Subcutaneous adipose tissue (tissue), 4 donors: ENCODE data around the gene BRF1. TPM values are rescaled to one million over a fixed set of nuclear protein-coding genes. Genes with fewer than 3 reads are reported as not detected.

Source experiments
- CTCF ChIP-seq: fragments of 450-650 bp; IDR thresholded peaks from one replicate; pipeline ENCODE4 v1.5.1; 2016; ENCODE audit warnings: low read depth, mild to moderate bottlenecking, control low read depth, antibody characterized with exemption, moderate library complexity
- total RNA-seq, 4 donors: library from RNA; depleted of rRNA; stranded (reverse); fragments of >200 nt; gene quantifications; one replicate each; pipeline ENCODE4 v1.1.0, GENCODE V29; 2016

Gene BRF1
- total RNA-seq, 4 donors from 2014 or later = 19.7 to 76.1 (median 22.5) TPM

DNA sequence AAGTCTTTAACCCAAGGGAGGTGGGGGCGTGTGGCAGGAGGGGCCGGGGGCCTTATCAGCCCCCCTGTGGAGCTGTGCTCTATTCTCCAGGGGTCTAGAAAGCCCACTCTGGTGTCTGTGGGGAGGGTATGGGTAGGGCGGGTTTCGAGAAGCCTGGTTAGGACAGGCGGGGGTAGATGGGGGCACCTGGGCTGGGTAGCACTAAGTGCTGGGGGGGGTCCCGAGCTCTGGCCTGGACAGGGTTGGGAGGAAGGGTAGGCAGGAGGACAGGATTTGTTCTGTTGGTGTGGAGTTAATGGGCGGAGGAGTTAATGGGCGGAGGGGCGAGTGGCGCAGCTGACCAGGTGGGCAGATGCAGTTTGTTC lies 15.8 kb upstream of the BRF1 start:
- no peak for TF ChIP-seq CTCF

GRCh38 chr14:105315941-105316576 lies 15.3 kb upstream of the BRF1 start:
- no peak for TF ChIP-seq CTCF

DNA sequence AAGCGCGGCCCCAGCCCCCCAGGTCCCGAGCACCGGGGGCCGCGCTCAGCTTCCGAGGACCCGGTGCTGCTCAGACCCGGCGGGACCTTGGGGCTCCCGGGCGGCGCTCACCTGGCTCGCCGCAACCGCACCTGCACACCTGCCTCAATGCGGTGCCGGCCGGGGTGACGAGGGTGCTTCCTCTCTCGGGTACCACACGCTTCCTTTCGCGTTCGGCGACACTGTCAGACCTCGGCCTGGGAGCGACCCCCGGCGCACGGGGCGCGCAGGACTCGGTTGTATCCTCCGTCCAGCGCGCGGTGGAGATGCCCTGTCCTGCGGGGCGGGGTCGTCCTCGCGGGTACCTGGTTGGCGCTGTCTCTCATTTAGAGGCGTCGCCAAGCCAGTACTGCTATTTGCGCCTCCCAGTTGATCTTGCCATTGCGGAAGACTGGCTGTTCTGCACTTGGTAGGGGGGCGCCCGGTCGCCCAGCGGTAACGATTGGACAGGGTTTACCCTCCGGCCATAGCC lies 14.5 kb upstream of the BRF1 start:
- no peak for TF ChIP-seq CTCF

DNA sequence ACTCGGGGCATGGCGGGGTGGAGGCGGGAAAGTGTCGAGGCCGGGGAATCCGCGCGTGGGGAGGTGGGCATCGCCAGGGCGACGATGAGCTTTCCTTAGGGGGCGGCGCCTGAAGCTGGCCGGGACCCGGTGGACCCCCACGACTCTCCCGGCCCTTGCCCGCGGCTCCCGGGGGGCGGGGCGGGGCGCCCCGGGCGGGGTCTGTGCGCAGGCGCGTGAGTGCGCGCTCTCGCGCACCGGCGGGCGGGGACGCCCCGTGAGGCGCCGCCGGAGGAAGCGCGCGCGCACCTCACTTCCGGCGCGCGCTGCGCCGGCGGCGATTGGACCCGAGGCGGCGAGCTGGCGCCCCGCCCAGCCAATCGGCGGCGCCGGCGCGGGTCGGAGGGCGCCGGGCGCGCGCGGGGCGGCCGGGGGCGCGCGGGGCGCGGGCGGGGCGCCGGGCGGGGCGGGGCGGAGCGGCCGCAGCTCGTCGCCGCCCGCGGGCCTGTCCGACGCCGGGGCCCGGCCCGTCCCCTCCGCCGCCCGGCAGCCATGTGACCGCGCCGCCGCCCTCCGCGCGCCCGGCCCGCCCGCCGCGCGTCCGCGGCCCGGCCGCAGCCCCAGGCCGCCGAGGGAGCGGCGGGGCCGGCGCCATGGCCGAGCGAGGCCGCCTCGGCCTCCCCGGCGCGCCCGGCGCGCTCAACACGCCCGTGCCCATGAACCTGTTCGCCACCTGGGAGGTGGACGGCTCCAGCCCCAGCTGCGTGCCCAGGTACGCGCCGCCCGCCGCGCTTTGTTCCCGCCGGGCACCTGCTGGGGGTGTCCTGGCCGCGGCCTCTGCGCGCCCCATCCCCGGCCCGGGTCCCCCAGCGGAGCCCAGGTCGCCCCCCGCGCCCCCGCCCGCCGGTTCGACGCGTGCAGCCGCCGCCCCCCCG lies 13.7 kb upstream of the BRF1 start, which contains the start of gene PACS2:
Gene PACS2, plus strand, starts transcription at position 462 of the 914 bp plus-strand sequence. Its CDS starts 171 bp downstream, at position 633.
- TF ChIP-seq CTCF = no peak

DNA sequence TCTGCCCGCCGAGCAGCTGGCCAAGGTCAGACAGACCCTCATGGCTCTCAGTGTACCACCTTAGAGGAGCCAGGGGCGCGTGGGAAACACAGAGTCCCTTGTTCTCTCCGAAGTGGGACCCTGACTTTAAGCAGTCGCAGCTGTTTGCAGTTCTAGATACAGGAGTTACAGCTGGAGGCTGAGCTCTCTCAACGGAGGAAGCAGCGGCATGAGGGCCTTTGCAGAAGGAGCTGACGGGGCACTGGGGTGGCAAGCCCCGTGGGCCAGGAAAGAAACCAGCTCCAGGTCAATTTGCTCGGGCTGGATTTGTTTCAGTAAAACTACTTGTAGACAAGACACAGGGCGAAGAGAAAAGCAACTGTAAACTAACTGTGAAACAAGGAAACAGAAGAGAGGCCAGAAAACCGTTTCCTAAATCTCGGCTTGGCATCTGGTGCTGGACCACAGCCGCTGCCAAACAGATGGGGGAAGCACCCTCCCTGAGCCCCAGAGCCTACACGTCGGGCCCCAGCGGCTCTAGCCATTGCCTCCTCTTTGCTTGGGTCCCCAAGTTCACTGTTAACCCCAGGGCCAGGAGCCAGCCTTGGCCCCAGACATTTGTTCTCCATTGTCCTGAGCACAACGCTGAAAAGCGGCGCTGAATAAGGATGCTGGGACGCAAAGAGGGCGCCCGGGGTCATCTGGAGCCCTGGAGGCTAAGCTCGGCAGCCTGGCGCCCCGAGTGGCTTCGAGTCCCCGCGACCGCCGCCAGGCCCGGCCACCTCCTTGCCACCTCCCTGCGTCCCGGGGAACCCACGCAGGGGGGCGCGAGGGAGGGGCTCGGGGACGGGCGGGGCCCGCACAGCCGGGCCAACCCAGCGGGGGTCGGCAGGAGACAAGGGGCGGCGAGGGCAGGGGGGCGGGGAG lies 12.8 kb upstream of the BRF1 start:
- TF ChIP-seq CTCF = no peak

GRCh38 chr14:105312973-105313372 lies 12.2 kb upstream of the BRF1 start:
- TF ChIP-seq CTCF = no peak
